ENCODE data around the gene SYMPK.

The SYMPK gene

GRCh38 chr19:45773384-45773783 lies 89.6 kb downstream of the SYMPK start:
- TF ChIP-seq CTCF (IDR thresholded peaks at IDR 0.05; ENCODE audit: low read depth, low read length): no peak
- no peak overlapping the region for H3K4me3 ChIP-seq (ENCODE audit: low read depth, low read length)

- no peak for TF ChIP-seq CTCF (IDR thresholded peaks at IDR 0.05; ENCODE audit: low read depth, low read length)
- H3K4me3 ChIP-seq (ENCODE audit: low read depth, low read length): no peak overlapping the region
Measured at GRCh38 chr19:45772912-45773311, 90.0 kb downstream of the SYMPK start.

- no peak overlapping the region for H3K4me3 ChIP-seq (ENCODE audit: low read depth, low read length)
- no peak for TF ChIP-seq CTCF (IDR thresholded peaks at IDR 0.05; ENCODE audit: low read depth, low read length)
Measured at GRCh38 chr19:45772130-45772840, 90.7 kb downstream of the SYMPK start.

GRCh38 chr19:45771311-45771933 lies 91.5 kb downstream of the SYMPK start:
- TF ChIP-seq CTCF (IDR thresholded peaks at IDR 0.05; ENCODE audit: low read depth, low read length): no peak
- H3K4me3 ChIP-seq (ENCODE audit: low read depth, low read length): no peak overlapping the region

- peak; percentile 72 for TF ChIP-seq CTCF (IDR thresholded peaks at IDR 0.05; ENCODE audit: low read depth, low read length)
Measured at GRCh38 chr19:45770192-45771101, 92.5 kb downstream of the SYMPK start.

GRCh38 chr19:45769821-45770191 lies 93.1 kb downstream of the SYMPK start:
- TF ChIP-seq CTCF (IDR thresholded peaks at IDR 0.05; ENCODE audit: low read depth, low read length): no peak
- peak overlapping the region; percentile 59 for H3K4me3 ChIP-seq (ENCODE audit: low read depth, low read length)

More at GRCh38 chr19:45770192-45771101, 92.5 kb downstream of the SYMPK start:
- peak overlapping the region; percentile 59 for H3K4me3 ChIP-seq (ENCODE audit: low read depth, low read length)
